ENCODE results near the gene TRAF7.

TRAF7 gene

DNA sequence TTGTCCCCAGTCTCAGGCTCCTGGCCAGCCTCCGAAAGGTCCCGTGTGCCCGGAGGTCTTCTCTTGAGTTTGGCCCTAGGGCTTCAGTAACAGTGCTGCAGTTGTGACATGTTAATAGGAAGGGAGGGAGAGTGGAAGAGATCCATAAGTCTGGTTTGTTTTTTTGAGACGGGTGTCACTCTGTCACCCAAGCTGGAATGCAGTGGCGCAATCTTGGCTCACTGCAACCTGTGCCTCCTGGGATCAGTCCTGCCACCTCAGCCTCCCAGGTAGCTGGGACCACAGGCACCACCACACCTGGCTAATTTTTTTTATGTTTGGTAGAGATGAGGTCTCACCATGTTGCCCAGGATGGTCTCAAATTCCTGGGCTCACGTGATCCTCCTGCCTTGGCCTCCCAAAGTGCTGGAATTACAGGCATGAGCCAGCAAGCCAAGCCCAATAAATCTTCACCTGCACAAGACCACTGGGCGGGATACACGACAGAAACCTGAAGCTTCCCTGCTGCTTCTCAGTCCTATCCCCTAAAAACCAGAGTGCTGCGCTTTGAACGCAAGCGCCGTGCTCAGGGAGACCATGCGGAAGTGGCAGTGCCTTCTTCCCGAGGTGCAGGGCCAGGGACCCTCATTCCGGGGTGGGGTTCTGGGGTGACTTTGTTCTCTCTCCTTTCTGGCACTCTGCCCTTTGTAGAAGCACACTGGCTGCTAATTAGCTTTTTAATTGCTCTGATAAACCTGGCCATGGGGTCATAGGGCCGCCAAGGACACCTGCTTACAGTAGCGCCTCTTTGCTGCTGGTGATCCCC is 10.9 kb downstream of the TRAF7 start:
- no peak for DNase-seq

DNA sequence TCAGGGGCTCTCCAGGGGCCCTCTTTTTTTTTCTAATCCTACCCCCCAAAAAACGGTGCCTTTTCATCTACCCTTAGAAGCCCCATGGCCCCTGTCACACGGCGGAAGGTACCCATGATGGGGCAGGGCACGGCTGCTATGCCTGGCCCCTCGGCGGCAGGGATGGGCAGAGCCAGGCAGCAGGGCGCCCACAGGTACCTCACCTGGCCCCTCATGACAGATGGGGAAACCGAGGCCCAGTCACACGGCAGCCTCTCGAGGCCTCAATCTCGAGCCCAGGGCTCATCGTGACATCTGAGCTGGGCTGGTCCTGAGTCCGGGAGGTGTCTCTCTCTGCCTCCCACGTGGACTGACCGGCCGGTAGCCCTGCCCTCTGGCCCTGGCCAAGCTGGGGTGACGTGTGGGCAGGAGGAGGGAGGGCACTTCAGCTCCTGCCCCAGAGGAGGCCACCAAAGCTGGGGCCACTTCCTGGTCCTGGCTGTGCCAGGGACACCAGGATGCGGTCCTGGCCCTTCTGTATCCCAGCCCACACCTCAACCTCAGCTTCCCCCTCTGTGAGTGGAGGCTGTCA is 11.6 kb downstream of the TRAF7 start:
- DNase-seq = no peak

DNA sequence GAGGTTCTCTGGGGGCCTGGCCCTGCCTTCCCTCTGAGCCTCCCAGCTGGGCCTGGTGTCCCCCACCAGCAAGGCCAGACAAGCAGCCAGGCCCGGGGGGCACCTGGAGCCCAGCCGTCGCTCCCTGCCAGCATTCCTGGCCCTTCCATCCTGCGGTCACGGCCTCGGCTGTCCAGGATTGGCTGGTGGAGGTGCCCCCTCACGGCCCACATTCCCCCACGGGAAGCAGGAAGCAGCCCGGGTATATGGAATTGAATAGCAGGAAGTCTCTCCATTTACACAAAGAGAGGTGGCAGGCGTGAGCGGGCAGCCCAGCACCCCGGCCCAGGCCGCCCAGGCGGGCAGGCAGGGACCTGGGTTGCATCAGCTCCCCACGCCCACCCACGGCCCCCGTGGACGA is 14.5 kb downstream of the TRAF7 start:
- DNase-seq = no peak

DNA sequence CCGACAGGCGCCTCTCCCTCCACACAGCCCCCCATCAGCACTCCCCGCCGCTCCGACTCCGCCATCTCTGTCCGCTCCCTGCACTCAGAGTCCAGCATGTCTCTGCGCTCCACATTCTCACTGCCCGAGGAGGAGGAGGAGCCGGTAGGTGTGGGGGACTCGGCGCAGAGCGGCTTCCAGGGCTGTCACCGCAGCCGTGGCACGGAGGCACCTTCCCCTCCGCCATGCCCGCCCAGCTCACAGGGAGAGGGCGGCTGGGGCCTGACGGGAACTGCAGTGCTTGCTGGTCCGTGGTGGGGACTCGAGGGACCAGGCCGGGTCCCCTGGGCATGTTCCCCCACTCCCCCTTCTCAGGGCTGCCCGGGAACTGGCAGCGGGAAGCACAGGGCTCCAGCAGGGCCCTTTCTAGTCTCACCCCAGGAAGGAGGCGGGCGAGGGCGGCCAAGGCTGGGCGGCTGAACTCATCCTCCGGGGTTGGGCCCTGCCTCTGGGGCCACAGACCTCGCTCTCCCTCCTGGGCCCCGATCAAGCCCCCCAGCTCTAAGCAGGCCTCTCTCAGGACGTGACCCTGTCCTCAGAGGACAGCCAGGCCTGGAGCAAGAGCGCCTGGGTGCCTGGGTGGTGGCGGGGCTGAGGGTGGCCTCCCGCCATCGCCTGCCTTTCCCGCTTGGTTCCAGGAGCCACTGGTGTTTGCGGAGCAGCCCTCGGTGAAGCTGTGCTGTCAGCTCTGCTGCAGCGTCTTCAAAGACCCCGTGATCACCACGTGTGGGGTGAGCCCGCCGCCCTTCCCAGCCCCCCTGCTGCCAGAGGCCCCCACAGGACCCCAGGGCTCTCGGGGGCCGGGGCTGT is 15.2 kb downstream of the TRAF7 start:
- DNase-seq = no peak

DNA sequence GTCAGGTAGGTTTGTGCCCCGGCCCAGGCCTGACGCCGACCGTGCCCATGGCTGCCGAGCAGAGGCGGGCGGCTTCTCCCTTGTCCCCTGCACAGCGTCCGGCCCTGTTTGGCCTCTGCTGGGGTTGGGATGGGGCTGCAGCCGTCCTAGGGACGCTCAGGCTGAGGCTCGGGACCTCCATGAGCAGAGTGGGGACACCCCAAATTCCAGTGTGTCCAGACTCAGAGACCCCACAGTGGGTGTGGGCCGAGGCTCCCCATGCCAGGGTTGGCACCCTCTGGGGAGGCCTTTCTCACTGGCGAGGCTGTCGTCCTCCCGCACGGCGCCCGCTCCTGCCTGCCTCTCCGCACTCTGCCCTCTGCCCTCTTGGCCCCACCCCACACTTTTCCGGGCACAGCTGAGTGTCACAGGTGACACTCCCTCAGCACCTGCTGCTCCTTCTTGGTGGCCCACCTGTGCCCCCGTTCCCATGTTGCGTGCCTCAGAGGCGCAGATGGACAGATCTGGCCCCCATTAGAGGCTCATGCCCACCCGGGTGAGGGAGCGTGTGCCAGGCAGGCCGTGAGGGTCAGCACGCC is 16.1 kb downstream of the TRAF7 start:
- DNase-seq = no peak

DNA sequence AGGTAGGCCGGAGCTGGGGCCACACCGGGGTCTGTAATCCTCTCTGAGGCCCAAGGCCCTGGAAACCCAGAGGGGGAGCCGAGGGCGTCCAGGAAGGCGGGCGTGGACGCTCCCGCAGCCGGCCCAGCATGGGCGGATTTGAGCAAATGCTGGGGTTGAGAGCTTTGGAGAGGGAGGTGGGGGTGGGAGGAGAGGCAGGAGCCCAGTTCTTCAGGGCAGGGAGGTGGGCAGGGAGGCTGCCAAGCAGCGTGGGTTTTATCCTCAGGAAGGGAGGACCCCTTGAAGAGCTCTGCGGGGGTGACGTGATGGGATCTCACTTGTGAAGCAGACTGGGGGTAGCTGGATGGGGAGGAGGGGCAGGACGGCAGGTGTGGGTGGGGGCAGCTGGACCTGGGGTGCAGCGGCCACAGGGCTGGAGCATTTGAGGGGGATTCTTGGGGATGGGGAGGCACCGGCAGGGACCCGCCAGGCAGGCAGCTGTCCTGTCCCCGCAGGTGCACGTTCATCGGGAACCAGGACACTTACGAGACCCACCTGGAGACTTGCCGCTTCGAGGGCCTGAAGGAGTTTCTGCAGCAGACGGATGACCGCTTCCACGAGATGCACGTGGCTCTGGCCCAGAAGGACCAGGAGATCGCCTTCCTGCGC is 17.2 kb downstream of the TRAF7 start:
- no peak for DNase-seq

DNA sequence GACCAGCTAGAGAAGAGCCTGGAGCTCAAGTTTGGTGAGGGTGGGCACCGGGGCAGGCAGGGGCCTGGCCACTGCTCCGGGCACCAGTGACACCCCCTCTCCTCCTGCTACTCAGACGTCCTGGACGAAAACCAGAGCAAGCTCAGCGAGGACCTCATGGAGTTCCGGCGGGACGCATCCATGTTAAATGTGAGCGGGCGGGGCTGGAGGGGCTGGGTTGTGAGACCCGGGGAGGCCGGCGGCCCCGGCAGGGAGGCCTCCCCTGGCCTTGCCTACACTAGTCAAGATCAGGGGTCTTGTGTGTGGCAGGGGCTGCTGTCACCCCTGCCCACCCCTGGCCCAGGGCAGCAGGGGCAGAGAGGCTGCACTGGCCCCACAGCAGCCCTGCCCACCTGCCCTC is 17.8 kb downstream of the TRAF7 start:
- DNase-seq = no peak

DNA sequence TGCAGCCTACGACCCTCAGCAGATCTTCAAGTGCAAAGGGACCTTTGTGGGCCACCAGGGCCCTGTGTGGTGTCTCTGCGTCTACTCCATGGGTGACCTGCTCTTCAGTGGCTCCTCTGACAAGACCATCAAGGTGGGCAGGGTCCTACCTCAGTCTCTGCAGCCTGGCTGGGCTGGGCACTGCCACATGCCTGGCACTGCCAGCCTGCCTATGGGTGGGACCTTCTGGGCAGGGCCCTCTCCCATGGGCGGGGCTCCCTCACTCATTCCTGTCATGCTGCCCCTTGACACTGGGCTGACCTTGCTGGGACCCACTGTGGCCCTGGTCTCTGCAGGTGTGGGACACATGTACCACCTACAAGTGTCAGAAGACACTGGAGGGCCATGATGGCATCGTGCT is 18.3 kb downstream of the TRAF7 start:
- no peak for DNase-seq

DNA sequence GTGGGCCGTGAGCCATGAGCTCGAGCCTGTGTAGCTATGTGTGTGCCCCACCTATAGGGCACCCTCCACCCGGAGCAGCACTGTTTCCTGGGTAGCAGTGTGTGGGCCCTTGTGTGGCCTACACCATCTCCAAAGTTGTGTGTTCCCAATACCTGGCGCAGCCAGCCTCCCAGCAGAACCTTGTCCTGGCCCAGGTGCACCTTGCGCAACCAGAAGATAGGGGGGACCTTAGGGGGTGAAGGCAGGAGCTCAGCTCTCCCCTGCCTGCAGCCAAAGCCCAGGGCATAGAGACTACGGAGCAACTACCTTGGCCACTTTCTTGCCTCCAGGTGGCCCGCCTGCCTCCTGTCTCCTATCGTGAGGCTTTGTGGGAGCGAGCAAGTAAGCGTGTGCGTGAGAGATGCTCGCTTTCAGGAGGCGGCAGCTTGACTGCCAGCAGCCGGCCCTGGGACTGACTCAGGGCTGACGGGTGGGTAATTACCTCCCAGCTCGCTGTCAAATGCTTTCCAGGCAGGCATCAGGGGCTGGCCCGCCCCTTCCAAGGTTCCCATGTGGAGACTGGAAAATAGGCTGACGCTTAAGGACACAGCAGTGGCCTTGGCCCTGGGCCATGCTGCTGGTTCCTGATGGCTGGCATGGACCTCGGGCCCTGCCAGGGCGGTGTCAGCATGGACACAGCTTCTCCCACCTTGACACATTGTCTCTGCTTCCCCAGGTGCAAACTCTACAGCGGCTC is 19.0 kb downstream of the TRAF7 start:
- DNase-seq = no peak

DNA sequence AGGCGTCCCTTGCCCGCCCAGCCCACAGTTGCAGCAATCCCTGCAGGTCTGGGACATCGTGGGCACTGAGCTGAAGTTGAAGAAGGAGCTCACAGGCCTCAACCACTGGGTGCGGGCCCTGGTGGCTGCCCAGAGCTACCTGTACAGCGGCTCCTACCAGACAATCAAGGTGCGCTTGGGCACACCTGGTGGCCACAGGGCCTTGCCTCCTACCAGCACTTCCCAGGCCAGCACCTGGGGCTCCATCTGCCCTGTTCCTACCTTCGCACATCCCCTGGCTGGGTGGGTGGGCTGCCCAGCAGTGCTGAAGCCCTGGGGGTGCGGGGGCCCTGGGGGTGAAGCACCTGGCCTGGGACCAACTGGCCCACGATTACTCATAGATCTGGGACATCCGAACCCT is 19.9 kb downstream of the TRAF7 start:
- no peak for DNase-seq

DNA sequence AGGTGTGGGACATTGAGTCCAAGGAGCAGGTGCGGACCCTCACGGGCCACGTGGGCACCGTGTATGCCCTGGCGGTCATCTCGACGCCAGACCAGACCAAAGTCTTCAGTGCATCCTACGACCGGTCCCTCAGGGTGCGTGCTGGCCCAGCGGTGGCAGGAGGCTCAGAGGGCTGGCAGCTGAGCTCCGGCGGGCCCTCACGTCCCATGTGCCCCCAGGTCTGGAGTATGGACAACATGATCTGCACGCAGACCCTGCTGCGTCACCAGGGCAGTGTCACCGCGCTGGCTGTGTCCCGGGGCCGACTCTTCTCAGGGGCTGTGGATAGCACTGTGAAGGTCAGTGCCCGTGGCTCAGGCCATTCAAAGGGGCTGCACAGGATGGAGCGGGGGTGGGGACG is 20.5 kb downstream of the TRAF7 start:
- no peak for DNase-seq

DNA sequence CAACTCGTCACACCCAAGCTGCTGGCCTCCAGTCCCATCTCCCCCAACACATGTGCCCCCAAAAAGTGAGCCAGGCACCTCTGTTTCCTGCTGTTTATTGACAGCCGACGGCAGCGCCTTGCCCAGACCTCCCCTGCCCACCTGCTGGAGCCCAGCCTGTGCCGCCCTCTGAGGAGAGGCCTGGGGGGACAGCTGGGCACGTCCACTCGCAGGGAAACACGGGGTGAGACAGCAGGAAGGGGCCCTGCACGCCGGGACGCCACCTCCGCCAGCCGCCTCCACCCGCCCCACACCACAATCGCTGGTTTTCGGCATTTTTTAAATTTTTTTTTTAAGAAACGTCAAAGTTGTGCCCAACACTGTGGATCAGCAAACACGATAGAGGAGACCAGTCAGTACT is 21.5 kb downstream of the TRAF7 start:
- no peak for DNase-seq

DNA sequence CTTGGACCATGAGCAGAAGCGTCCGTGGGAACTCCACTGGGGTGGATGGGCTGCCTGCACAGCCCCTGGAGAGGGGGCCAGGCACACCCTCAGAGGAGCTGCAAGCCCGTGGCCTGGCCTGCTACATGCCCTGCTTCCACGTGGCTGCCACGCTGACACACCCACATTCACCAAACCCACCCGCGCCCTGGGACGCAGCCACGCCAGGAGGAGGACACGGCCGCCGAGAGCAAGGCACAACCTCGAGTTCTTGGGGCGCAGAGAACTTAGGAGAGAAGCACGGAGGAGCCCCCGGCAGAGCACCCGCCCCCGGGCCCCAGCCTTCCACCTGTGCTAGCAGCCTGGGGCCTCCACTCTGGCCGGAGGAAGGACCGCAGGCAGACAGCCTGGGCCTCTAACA is 22.0 kb downstream of the TRAF7 start:
- DNase-seq = no peak

DNA sequence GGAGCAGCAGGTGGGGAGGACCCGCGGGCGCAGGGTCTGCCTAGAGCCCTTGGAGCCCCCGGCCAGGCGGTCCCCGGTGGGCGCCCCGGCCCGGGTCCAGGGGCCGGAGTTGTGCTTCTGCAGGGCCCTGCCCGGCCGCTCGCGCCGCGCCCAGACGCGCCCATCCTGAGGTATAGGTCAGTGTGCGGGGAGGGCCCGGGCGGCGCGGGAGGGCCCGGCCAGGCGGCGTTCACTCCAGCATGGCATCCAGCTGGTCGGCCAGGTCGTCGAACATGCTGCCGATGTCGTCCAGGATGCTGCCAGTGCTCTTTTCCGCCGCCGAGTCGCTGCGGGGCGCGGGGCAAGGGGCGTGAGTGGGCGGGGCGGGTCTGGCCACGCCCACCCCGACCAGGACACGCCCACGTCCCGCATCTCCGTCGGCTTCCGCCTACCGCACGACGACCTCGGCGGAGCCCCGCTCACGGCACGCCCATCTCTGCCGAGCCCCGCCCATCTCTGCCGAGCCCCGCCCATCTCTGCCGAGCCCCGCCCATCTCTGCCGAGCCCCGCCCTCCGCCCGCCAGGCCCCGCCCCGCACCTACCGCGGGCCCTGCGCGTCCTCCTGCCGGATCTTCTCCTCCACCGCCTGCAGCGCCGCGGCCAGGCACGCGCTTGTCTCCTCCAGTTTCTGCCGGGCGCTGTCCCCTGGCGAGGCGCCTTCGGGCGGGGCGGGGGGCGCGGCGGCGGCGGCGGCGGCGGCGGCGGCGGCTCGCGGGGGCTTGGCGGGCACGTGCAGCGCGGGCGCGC is 22.9 kb downstream of the TRAF7 start:
- peak; percentile 31 to 51 for DNase-seq

DNA sequence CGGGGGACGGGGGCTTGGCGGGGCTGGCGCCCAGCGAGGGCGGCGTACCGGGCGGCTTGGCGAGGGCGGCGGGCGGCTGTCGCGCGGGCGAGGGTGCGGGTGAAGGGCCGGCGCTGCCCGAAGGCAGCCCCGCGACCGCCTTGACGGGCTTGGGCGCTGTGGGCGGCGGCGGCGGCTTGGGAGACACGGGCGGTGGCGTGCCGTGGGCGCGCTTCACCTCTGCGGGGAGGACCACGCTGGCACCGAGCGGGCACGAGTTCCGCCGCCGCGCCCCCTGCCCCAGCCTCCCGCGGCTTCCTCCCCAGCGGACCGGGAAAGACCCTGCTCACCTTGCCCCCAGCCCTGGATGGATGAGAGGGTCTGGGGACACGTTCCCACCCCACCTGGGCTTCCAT is 23.5 kb downstream of the TRAF7 start:
- DNase-seq = no peak

DNA sequence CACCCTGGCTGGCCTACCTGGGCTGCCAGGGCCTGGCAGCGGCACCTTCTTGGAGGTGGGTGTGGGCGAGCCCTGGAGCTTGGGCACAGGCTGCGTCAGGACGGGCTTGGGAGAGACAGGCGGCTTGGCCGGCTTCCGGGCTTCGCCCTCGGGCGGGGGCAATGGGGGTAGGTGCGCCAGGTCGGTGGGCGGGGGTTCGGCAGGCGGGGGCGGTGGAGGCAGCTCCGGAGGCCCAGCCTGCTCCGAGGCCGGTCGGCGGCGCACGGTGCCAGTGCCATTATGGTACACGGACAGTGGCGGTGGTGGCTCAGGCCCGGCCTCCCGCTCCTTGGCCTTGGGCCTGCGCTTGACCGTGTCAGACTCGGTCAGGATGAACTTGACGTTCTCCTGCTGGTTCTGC is 24.0 kb downstream of the TRAF7 start:
- no peak for DNase-seq

DNA sequence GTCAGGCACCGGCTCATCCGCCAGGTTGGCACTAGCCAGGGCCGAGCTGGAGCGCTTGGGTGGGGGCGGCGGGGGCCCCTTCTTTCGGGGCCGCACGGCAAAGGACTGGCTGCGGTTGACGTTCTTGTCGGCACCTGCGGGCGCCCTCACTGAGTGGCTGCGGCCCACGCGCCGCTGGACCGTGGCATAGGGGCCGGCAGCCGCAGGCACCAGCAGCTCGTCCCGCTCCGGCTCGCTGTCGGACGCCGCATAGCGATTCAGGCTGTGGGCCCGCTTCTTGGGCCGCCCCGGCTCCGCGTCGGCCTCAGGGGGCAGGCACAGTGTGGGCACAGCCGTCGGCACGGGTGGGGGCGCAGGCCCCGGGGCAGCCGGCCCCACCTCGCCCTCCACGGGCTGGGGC is 24.9 kb downstream of the TRAF7 start:
- no peak for DNase-seq

DNA sequence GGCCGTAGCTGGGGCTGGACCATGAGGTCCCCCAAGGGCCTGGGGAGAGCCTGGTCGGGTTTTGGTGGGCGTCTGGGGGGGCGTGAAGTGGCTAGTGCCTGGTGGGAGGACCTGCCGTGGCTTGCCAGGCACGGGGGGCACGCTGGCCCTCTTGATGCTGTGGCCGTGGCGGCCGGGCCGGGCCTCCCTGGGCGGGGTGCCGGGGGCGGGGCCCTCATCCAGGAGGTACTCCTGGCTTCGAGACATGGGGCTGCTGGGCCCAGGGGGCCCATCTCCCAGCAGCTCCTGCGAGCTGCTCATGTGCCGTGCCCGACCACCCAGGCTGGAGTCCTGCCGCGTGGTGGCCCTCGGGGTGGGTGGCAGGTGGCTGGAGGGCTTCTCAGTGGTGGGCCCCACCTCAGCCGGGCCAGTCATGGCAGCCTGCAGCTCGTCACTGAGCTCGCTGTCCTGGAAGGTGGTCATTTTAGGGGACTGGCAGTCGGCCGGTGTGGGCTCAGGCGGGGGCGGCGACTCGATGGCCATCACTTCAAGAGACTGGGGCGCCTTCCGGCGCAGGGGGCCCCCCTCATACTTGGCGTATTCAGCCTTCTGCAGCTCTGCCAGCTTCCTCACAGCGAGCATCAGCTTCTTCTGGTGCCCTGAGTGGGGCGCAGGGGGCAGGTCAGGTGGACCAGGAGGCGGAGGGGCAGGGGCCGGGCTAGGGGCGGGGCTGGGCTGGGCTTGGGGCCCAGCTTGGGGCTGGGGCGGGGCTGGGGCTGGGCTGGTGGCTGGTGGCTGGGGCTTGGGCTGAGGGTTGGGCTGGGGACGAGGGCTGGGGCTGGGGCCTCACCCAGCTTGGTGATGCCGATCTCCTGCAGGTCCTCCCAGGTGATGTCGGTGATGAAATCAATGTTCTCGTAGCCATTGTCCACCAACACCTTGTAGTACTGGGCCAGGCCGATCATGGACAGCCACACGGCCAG is 25.7 kb downstream of the TRAF7 start:
- DNase-seq = no peak

DNA sequence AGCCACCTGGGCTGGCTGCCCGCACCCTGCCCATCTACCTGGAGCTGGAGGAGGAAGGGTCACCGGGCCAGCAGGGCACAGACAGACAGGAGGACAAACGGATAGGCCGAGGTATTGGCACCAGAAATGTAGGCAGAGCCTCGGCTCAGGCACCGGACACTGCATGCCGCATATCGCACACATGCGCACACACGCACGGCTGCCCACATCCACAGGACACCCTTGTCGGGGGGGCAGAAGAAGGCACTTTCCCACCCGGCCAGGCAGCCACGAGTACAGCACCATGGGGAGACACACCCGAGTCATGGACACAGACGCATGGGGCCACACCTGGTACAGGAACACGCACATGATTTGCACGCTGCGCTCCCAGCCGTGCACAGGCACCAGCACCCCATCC is 26.4 kb downstream of the TRAF7 start:
- no peak for DNase-seq

DNA sequence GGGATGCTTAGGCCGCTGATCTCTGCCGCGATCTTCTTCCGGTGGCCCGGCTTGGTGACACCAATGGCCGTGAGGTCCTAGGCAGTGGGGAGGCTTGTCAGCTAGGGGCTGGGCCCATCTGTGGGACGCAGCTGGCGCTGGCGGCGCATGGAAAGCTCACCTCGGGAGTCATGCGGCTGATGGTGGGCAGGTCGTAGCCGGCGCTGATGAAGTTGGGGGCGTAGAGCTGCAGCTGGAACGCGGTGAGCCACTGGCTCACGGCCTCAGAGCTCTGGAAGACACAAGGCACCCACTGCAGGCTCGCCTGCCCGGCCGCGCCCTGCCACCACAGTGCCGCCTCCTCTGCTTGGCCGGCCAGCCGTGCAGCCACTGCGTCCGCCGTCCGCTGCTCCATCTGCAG is 28.1 kb downstream of the TRAF7 start:
- no peak for DNase-seq
